ENCODE data around the gene ATP6V0E2.

GRCh38 chr7:149849174-149849573, 24.6 kb upstream of the ATP6V0E2 start:
- TF ChIP-seq, protein P1, sequence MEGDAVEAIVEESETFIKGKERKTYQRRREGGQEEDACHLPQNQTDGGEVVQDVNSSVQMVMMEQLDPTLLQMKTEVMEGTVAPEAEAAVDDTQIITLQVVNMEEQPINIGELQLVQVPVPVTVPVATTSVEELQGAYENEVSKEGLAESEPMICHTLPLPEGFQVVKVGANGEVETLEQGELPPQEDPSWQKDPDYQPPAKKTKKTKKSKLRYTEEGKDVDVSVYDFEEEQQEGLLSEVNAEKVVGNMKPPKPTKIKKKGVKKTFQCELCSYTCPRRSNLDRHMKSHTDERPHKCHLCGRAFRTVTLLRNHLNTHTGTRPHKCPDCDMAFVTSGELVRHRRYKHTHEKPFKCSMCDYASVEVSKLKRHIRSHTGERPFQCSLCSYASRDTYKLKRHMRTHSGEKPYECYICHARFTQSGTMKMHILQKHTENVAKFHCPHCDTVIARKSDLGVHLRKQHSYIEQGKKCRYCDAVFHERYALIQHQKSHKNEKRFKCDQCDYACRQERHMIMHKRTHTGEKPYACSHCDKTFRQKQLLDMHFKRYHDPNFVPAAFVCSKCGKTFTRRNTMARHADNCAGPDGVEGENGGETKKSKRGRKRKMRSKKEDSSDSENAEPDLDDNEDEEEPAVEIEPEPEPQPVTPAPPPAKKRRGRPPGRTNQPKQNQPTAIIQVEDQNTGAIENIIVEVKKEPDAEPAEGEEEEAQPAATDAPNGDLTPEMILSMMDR (IDR thresholded peaks at IDR 0.05 in 8 of 11, conservative IDR thresholded peaks at IDR 0.05 in 3 of 11): no peak
- no peak for TF ChIP-seq POLR2A (IDR thresholded peaks at IDR 0.05)
